ENCODE results near the gene ELFN2. TPM values are rescaled to one million over a fixed set of nuclear protein-coding genes. Genes with fewer than 3 reads are reported as not detected.

Gene ELFN2
- total and polyA plus RNA-seq, 2 of the 13 experiments (the other 11 are each of a cell fraction or from before 2014, with no cell fraction given), result 0.01 TPM; not detected in 1

DNA sequence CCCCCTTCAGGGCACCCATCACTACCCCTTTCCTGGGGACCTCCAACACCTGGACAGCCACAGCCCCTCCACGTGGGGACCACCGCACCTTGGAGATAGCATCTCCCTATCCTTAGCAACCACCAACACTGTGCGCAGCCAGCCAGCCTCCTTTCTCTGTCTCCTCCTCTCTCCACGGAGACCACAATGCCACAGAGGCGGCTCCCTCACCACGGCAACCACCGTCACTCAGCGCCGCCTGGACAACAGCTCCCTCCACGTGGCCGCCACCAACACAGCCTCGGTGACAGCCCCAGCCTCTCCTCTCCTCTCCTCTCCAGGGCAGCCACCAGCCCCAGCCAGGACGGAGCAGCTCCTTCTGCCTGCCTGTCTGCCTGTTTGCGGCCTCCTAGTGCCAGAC is 10.5 kb downstream of the ELFN2 start:
- H4K20me1 ChIP-seq (ENCODE audit: insufficient read depth, low read length), result no peaks in the 10 kb centered on the region
- TF ChIP-seq, protein P1, sequence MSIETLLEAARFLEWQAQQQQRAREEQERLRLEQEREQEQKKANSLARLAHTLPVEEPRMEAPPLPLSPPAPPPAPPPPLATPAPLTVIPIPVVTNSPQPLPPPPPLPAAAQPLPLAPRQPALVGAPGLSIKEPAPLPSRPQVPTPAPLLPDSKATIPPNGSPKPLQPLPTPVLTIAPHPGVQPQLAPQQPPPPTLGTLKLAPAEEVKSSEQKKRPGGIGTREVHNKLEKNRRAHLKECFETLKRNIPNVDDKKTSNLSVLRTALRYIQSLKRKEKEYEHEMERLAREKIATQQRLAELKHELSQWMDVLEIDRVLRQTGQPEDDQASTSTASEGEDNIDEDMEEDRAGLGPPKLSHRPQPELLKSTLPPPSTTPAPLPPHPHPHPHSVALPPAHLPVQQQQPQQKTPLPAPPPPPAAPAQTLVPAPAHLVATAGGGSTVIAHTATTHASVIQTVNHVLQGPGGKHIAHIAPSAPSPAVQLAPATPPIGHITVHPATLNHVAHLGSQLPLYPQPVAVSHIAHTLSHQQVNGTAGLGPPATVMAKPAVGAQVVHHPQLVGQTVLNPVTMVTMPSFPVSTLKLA (IDR thresholded peaks at IDR 0.05), result peak; percentile 12; the same call in 1 of the 2 replicates
- no peak for TF ChIP-seq ZNF883 (CRISPR knock-in tag; IDR thresholded peaks at IDR 0.05; ENCODE audit: not compliant biosample characterization)
- no peak for TF ChIP-seq TCF12 (IDR thresholded peaks at IDR 0.05)
- TF ChIP-seq TCF12 (CRISPR knock-in tag; IDR thresholded peaks at IDR 0.05), result no peak
- peaks cover 3 to 45% of the 10 kb centered on the region in 2 experiments; a peak in 4 of 5 replicates for H3K27me3 ChIP-seq (ENCODE audit: control insufficient read depth in 1 of 2, insufficient read depth in 2 of 2, low read length in 2 of 2)
- ATAC-seq (peak; percentile 23; the same call in 1 of the 3 replicates), DNase-seq (ENCODE audit: low spot score) (no peak), FAIRE-seq (no peak)
- no peak overlapping the region for H3K4me3 ChIP-seq (replicated peaks in 1 of 3; ENCODE audit: insufficient read depth in 1 of 3, low read depth in 2 of 3, low read length in 3 of 3)
- no peaks in the 10 kb centered on the region for H3K79me2 ChIP-seq (ENCODE audit: insufficient read depth, low read length)
- ChIA-PET CTCF (ENCODE audit: low intra/inter-chr PET ratio, low total read pairs) (no interaction called here), POLR2A (no interaction called here)
- H3K9ac ChIP-seq (ENCODE audit: insufficient read depth, low read depth, low read length), result no peak overlapping the region
- BruUV-seq (replicated peaks), result no TSS peak
- 26% methylated on average over 14 of the region's 14 CpGs for WGBS (ENCODE audit: low lambda C conversion rate)
- H3K4me2 ChIP-seq (ENCODE audit: low read depth, low read length), result no peak overlapping the region
- no peak overlapping the region for H3K27ac ChIP-seq (ENCODE audit: extremely low read length, insufficient read depth, low read length)
- no peaks in the 10 kb centered on the region for H3K9me3 ChIP-seq (ENCODE audit: low read length)
- intact Hi-C loops (cut with micrococcal nuclease; ENCODE audit: unreplicated experiment), result no loop called here
- H3K36me3 ChIP-seq (replicated peaks in 1 of 2; ENCODE audit: control insufficient read depth in 1 of 2, insufficient read depth in 2 of 2, low read length in 2 of 2), result no peaks in the 10 kb centered on the region
- no peak overlapping the region for H2AFZ ChIP-seq (ENCODE audit: low read length)
- in situ Hi-C loops (cut with HindIII; ENCODE audit: extremely low pct_ligation_motif_present, low pct_unique_long_range_greater_than_20kb), result no loop called here
- no peaks in the 10 kb centered on the region for H3K4me1 ChIP-seq (ENCODE audit: insufficient read depth, low read length)

DNA sequence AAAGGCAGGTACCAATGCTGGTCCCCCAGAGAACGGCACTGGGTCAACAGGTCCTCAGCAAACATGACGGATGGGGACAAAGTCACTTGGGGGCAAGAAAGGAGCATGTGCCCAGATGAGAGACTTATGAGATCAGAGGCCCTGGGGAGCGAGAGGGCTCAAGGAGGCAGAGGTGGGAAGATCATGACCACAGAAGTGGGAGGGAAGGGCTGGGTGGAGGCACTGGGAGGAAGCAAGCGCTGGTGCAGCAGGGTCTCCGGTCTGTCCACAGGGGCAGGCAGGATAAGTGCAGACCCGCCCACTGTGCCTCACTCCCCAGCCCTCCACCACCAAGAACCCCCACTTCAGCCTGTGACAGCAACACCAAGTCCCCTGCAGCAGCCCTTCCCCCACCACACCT is 10.9 kb downstream of the ELFN2 start:
- no peak overlapping the region for H3K27ac ChIP-seq (ENCODE audit: extremely low read length, insufficient read depth, low read length)
- peaks cover 3 to 41% of the 10 kb centered on the region in 2 experiments; a peak in 4 of 5 replicates for H3K27me3 ChIP-seq (ENCODE audit: control insufficient read depth in 1 of 2, insufficient read depth in 2 of 2, low read length in 2 of 2)
- ChIA-PET POLR2A (no interaction called here), CTCF (ENCODE audit: low intra/inter-chr PET ratio, low total read pairs) (no interaction called here)
- H3K4me3 ChIP-seq (replicated peaks in 1 of 3; ENCODE audit: insufficient read depth in 1 of 3, low read depth in 2 of 3, low read length in 3 of 3), result no peak overlapping the region
- H3K36me3 ChIP-seq (replicated peaks in 1 of 2; ENCODE audit: control insufficient read depth in 1 of 2, insufficient read depth in 2 of 2, low read length in 2 of 2), result no peaks in the 10 kb centered on the region
- intact Hi-C loops (cut with micrococcal nuclease; ENCODE audit: unreplicated experiment), result no loop called here
- in situ Hi-C loops (cut with HindIII; ENCODE audit: extremely low pct_ligation_motif_present, low pct_unique_long_range_greater_than_20kb), result no loop called here
- DNase-seq (ENCODE audit: low spot score), result no peak
- no peak overlapping the region for H3K4me2 ChIP-seq (ENCODE audit: low read depth, low read length)
- no peak overlapping the region for H2AFZ ChIP-seq (ENCODE audit: low read length)
- no peak for FAIRE-seq
- no peaks in the 10 kb centered on the region for H3K9me3 ChIP-seq (ENCODE audit: low read length)
- TF ChIP-seq ZBTB1 (CRISPR knock-in tag; IDR thresholded peaks at IDR 0.05; ENCODE audit: borderline replicate concordance) (no peak), HES4 (CRISPR knock-in tag; IDR thresholded peaks at IDR 0.05; ENCODE audit: borderline replicate concordance) (no peak), SETDB1 (CRISPR knock-in tag; IDR thresholded peaks at IDR 0.05; ENCODE audit: borderline replicate concordance) (no peak), PRPF4 (IDR thresholded peaks at IDR 0.05; ENCODE audit: low read depth, low read length, poor library complexity, severe bottlenecking) (no peak), BHLHE40 (IDR thresholded peaks at IDR 0.05; ENCODE audit: low read length) (no peak), ZNF136 (CRISPR knock-in tag; IDR thresholded peaks at IDR 0.05; ENCODE audit: low read depth) (no peak), MAFK (conservative IDR thresholded peaks at IDR 0.05 in 1 of 2, IDR thresholded peaks at IDR 0.05 in 1 of 2; ENCODE audit: low read length in 2 of 2) (no peak), ZNF607 (CRISPR knock-in tag; IDR thresholded peaks at IDR 0.05; ENCODE audit: borderline replicate concordance) (no peak), GATA4 (IDR thresholded peaks at IDR 0.05; ENCODE audit: borderline replicate concordance, low read depth) (no peak)
- no peak overlapping the region for H3K9ac ChIP-seq (ENCODE audit: insufficient read depth, low read depth, low read length)
- BruUV-seq (replicated peaks), result no TSS peak
- ATAC-seq, result no peak
- no peaks in the 10 kb centered on the region for H4K20me1 ChIP-seq (ENCODE audit: insufficient read depth, low read length)
- no peaks in the 10 kb centered on the region for H3K79me2 ChIP-seq (ENCODE audit: insufficient read depth, low read length)
- WGBS (ENCODE audit: low lambda C conversion rate), result 40% methylated on average over 5 of the region's 6 CpGs
- no peaks in the 10 kb centered on the region for H3K4me1 ChIP-seq (ENCODE audit: insufficient read depth, low read length)

Measured in HepG2 (cell line).